Left ventricle myocardium superior (tissue), 1 donor: ENCODE results near the gene PPP1R14C. TPM values are rescaled to one million over a fixed set of nuclear protein-coding genes. Genes with fewer than 3 reads are reported as not detected.

Source experiments
- total RNA-seq: library from RNA; stranded (reverse); fragmentation: NEBNext Ultra II Directional; extraction: Animal tissue kit (Norgen Biotek cat#: 25700); gene quantifications from one replicate; pipeline ENCODE4 v1.2.1, GENCODE V29; 2021
- donor health status: DM: no; HTN: yes; CAD: no; lungs with severe emphysema.

Gene PPP1R14C
- total RNA-seq, 1 donor from 2014 or later: 123 TPM

Other genes starting within 250 kb of the PPP1R14C start
- gene RAET1E, start 244.9 kb upstream of the PPP1R14C start, total RNA-seq: 0.79 TPM
- 0.32 TPM for gene RAET1G, start 219.9 kb upstream of the PPP1R14C start, total RNA-seq
- gene ULBP2, start 201.0 kb upstream of the PPP1R14C start, total RNA-seq: 0.84 TPM
- gene ULBP1, start 179.1 kb upstream of the PPP1R14C start, total RNA-seq: 0.17 TPM
- not detected for gene RAET1L, start 117.5 kb upstream of the PPP1R14C start, total RNA-seq
- gene ULBP3, start 73.9 kb upstream of the PPP1R14C start, total RNA-seq: 1.1 TPM
- gene IYD, start 226.0 kb downstream of the PPP1R14C start, total RNA-seq: not detected